8988T (cell line): ENCODE results near the gene SEMA5B.

Source experiments
- DNase-seq: peaks from one replicate; pipeline ENCODE4 v3.0.0; 2011

The SEMA5B gene

DNA sequence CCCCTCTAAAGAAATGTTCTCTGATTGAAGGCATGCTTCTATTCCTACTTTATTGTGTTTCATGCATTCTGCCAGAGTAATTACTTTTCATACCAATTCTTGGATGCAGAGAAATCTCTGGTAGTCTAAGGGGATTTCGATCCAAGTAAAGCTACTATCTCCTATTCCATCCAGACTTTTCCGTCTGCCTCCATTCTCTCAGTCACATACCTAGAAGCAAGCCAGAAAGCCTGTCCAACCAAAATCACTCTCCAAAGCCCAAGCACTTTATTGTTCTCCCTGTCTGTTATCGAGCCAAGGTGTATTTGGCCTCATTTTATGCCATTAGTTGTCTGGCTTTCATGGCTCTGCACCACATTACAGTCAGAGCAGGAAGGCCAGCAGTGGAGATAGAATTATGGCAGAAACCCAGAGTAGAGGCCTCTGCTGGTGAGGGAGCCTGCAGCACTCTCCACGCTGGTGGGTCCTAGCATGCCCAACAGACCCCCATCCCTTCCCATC, 136.8 kb downstream of the SEMA5B start:
- DNase-seq: no peak

DNA sequence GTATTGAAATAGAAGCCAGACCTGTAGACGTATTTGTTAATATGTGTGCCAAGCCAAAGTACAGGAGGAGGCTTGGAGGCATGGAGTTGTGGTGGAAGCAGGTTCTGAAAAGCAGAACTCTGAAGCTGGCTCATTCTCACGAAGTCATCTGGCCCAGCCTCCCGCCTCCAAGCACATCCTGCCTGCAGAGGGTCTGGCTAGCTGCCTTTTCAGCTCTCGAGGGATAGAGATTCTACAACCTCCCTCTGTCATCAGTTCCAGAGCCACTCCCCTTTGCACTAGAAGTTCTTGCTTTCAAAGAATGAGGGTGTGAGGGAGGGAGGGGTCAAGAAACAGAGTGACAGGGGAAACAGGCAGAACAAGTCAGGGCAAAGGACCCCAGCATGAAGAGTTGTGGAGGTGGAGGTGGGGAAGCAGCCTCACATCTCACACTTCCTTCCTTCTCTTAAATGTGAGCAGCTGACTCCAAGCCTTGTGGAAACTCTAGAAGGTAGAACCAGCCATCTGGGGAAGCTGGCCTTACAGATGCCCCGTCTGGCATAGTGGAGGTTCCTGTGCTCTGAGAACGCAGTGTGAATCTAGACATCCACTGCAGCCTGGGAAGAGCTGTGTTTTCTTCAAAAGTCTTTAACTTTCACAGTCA, 137.4 kb downstream of the SEMA5B start:
- DNase-seq: no peak

DNA sequence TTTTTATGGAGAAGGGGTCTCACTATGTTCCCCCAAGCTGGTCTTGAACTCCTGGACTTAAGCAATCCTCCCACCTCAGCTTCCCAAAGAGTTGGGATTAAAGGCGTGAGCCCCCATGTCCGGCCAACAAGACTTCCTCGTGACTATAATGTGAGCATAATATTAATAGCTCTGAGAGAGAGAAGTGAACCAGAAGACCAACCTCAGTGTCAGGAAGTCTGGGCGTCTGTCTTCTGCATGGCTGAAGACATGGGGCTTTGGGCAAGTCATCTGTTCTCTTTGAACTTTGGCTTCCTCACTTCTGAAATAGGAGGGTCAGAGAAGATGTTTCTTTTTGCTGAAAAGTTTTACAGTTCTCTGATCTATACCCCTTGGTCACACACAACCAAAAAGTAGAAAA, 140.6 kb downstream of the SEMA5B start:
- no peak for DNase-seq

DNA sequence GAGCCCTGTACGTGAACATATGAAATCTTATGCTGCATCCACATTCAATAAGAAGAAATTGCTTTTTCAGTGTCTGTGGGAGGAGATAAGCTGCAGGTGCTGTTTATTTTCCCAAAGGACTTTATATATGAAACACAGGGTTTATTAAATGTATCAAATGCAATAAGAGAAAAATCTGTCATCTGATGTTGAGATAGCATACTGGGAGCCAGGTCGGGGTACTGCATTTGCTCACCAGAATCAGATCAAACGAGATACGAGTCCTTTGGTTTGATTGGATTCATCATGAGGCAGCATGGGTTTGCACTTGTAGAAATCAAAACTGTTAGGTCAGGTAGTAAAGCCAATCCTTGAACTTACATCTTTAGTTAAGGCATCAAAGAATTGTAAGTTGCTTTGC, 141.3 kb downstream of the SEMA5B start:
- DNase-seq: no peak

DNA sequence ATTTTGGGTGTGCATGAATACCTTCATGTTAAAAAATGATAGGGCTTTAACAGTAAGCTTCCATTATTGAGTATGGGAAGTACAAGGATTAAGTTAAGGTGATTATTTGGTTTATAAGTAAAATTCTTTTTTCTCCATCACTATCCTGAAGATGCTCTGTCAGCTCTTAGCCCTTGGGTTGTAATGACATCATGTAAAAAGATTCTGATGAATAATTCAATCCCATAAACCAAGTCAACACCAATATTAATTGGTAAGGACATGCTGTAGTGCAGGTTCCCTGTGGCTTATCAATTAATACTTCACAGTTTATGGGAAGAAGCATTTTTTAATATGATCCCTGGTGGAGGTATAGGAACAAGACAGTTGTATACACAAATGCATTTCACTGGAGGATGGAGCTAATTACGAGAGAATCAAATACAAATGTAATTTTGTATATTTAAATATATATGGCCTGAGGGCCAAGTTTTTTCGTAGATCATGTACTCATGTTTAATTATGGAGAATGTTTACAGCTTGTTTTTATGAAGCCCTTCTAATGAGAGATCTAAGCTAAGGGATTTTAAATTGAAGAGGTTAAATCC, 145.1 kb downstream of the SEMA5B start:
- DNase-seq: no peak

DNA sequence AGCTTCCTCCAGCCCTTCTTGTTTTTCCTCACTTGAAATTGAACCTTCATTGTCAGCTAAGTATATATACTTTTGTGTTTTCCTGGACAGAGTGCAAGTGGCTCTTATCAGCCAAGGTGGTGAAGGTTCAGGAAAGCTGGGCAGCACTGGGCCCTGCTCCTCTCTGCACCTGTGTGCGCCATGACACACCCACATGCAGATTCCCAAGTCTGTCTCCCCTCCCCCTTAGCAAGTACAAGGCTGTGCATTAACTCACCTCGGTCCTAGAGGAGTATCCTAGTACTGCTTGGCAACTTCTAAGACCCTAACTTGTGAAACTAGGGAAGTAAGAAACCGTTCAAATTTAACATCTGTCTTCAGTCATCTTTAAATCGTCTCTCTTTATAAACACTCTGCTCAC, 146.9 kb downstream of the SEMA5B start:
- DNase-seq: no peak

DNA sequence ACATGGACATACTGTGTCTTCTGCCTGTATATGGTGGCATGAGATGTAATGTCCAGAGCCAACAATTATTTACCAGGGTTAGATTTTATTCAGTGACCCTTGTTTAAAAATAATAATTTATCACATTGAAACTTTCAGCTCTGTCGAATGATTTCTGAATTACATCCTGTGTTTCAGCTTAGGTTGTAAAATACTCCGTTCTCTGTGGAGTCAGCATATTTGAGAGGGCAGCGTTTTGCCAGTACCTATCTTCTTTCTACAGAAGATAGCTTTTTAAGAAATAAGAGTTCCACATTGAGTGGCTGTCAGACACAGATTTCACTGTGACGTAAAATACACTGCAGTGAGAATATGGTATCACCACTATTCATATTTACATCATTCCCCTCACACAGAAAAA, 147.4 kb downstream of the SEMA5B start:
- no peak for DNase-seq

DNA sequence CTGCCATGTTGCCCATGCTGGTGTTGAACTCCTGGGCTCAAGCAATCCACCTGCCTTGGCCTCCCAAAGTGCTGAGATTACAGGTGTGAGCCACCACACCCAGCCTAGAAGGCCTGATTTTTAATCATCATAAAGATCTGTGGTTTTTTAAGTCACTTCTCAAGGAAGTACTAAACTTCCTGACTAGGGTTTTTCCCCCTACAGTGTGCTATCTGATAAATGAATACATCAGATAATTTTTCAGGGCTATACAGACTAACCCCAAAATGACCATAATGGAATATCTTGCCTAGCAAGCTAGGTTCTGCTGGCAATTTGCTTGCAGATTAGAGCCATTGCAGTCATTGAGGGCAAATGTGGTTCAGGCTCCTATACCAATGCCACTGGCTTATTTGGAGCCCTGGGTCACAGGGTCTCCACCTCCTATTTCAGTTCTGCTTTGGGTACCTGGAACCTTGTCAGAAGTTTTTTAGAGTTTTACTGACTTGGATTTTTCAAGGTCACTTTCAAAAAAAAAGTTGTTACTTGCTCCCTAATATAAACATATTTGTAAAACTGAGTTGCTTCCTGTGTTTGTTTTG, 151.9 kb downstream of the SEMA5B start:
- DNase-seq: no peak

DNA sequence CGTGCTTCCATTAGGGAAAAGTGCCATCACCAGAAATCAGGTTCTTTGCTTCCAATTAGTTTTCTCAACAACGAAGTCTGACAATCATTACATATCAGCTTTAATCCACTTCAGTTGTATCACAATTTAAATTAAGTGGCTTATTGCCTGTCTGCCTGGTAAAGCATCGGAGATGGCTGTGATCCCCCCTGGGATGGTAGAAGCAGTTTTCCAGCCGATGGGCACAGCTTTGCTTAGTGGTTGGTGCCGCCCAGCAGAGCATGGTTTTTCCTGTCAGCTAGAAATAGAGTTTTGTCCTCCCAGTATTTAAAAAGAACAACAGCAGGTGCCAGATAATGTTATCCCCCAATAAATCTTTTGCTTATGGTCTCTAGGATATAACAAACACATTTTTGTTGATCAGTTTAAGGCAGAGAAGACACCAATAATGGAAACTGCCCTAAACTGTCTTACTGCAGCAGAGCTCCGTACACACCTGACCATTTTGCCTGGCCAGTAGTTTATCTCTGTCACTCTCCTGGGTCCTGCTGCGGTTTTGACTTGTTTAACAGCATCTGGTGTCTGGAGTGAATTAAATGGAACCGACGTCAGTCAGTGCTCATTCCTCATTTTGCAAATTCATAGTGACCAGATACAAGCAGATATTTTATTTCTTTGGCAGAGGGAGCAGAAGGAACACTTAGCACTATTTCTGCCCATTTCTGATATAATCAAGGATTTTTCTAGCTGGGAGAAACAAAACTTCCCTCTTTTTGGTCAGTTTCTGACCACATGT, 153.6 kb downstream of the SEMA5B start:
- DNase-seq: no peak

DNA sequence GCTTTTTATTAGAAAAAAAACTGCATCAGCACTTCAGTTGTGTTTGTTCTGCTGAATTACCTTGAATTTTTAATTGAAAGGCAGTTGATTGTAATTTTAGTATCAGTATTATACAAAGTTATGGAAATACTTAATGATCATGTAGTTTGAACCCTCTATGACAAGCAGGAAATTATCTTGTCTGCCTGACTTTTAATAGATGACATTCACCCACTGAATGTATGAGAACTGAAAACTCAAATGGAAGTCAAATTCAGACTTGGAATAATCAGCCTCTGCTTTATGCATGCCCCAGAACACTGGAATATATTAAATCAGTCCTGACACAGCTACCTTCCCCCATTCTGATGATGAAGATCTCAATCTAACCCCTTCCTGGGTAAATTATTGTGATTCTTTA, 159.2 kb downstream of the SEMA5B start:
- DNase-seq: no peak

DNA sequence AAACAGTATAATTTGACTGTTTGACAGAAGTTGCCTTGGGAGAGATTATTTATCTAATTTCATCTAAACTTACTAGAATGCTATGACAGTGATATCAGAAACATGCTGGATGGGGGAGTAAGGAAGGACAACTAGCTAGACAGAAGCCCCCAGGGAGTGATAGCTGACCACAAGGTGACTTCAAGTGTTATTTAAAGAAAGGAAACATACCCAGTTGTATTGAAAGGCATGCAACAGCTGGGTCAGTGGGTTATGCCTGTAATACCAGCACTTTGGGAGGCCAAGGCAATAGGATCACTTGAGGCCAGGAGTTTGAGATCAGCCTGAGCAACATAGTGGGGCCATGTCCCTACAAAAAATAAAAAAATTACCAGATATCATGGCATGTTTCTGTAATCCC, 163.1 kb downstream of the SEMA5B start:
- DNase-seq: no peak

DNA sequence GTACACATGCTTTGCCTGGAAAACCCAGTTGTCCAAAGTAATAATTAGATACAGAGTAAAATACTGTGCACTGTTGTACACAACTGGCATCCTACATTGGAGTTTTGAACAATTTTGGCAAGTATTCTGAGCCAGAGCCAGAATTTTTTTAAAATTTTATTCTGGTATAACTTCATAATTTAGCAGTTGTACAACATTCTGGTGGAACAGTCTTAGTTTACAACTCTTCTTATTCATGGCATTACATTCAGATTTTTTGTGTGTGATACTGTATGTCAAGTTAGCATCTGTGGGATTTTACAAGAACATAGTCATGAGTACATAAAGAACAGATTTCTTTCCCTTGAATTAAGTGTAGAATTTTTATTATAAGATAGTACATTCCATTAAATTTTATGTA, 165.2 kb downstream of the SEMA5B start:
- DNase-seq: no peak
